Neural cell (in vitro differentiated cells): ENCODE results near the gene STMN3. TPM values are rescaled to one million over a fixed set of nuclear protein-coding genes. Genes with fewer than 3 reads are reported as not detected.

Source experiments
- H2AFZ ChIP-seq: fragments of 200-600, 300-800 bp; sonication (generic), shearing (Covaris generic); 2 replicates; pipeline ENCODE4 v1.6.0; 2014; ENCODE audit warnings: low read depth, mild to moderate bottlenecking, antibody characterized with exemption, low read length, moderate library complexity
- H3F3A ChIP-seq: fragments of 200-600 bp; shearing (Covaris generic); 2 replicates; pipeline ENCODE4 v1.6.1; 2016; ENCODE audit warnings: mild to moderate bottlenecking, moderate library complexity, mixed read lengths, antibody characterized with exemption, low read length; ENCODE audit not compliant: insufficient read depth, poor library complexity, severe bottlenecking
- H3K27ac ChIP-seq: fragments of 200-600, 300-800 bp; sonication (generic), shearing (Covaris generic); 2 replicates; pipeline ENCODE4 v1.5.1; 2014; ENCODE audit warnings: mild to moderate bottlenecking, low read length, moderate library complexity
- H3K27me3 ChIP-seq: fragments of 300-800, 200-600 bp; sonication (generic), shearing (Covaris generic); 2 replicates; pipeline ENCODE4 v1.6.0; 2014; ENCODE audit warnings: mild to moderate bottlenecking, low read depth, low read length, moderate library complexity; ENCODE audit not compliant: insufficient read depth
- H3K36me3 ChIP-seq: fragments of 300-800, 200-600 bp; sonication (generic), shearing (Covaris generic); 2 replicates; pipeline ENCODE4 v1.5.1; 2014; ENCODE audit warnings: mild to moderate bottlenecking, antibody characterized with exemption, low read length, moderate library complexity; ENCODE audit not compliant: insufficient read depth
- H3K4me2 ChIP-seq: fragments of 300-800, 200-600 bp; sonication (generic), shearing (Covaris generic); 2 replicates; pipeline ENCODE4 v1.6.0; 2014; ENCODE audit warnings: mild to moderate bottlenecking, low read length
- H3K4me3 ChIP-seq: fragments of 300-800, 200-600 bp; sonication (generic), shearing (Covaris generic); 2 replicates; pipeline ENCODE4 v1.5.1; 2014; ENCODE audit warnings: mild to moderate bottlenecking, low read length, moderate library complexity
- H3K79me2 ChIP-seq: fragments of 200-600 bp; shearing (Covaris generic); replicated peaks from 2 replicates; pipeline ENCODE4 v1.6.0; 2014; ENCODE audit warnings: mild to moderate bottlenecking, low read length, moderate library complexity; ENCODE audit not compliant: insufficient read depth
- H3K9ac ChIP-seq: fragments of 300-800, 200-600 bp; sonication (generic), shearing (Covaris generic); 2 replicates; pipeline ENCODE4 v1.6.1; 2016; ENCODE audit warnings: mild to moderate bottlenecking, low read length, mixed read lengths
- H3K9me2 ChIP-seq: fragments of 200-600 bp; shearing (Covaris generic); 2 replicates; pipeline ENCODE4 v1.6.1; 2016; ENCODE audit warnings: mild to moderate bottlenecking, low read length, mixed read lengths; ENCODE audit not compliant: insufficient read depth
- H3K9me3 ChIP-seq: fragments of 200-600, 300-800 bp; sonication (generic), shearing (Covaris generic); 2 replicates; pipeline ENCODE4 v1.6.1; 2016; ENCODE audit warnings: mild to moderate bottlenecking, mixed run types, low read length, moderate library complexity, mixed read lengths
- H4K20me1 ChIP-seq: fragments of 200-600 bp; shearing (Covaris generic); 2 replicates; pipeline ENCODE4 v1.6.1; 2016; ENCODE audit warnings: mild to moderate bottlenecking, mixed run types; ENCODE audit not compliant: insufficient read depth
- EP300 ChIP-seq: fragments of 450-650 bp; conservative IDR thresholded peaks from 2 replicates; pipeline ENCODE4 v1.6.1; 2014; ENCODE audit warnings: antibody characterized with exemption, mild to moderate bottlenecking, moderate library complexity; ENCODE audit not compliant: poor library complexity, severe bottlenecking
- EZH2 ChIP-seq: fragments of 200-600, 300-800 bp; shearing (Covaris generic), sonication (generic); IDR thresholded peaks from 2 replicates; pipeline ENCODE4 v1.6.1; 2014; ENCODE audit warnings: antibody characterized with exemption, low read length, borderline replicate concordance, mild to moderate bottlenecking; ENCODE audit not compliant: insufficient read depth, poor library complexity, severe bottlenecking
- MXI1 ChIP-seq: fragments of 450-650 bp; conservative IDR thresholded peaks from 2 replicates; pipeline ENCODE4 v1.6.1; 2014; ENCODE audit warnings: antibody characterized with exemption, mild to moderate bottlenecking; ENCODE audit not compliant: poor library complexity, severe bottlenecking
- POLR2AphosphoS5 ChIP-seq: IDR thresholded peaks from 2 replicates; pipeline ENCODE4 v1.6.1; 2012
- RAD21 ChIP-seq: fragments of 450-650 bp; conservative IDR thresholded peaks from 2 replicates; pipeline ENCODE4 v1.6.1; 2014; ENCODE audit warnings: antibody characterized with exemption, mild to moderate bottlenecking, moderate library complexity
- SMC3 ChIP-seq: fragments of 450-650 bp; conservative IDR thresholded peaks from 2 replicates; pipeline ENCODE4 v1.6.1; 2014; ENCODE audit warnings: antibody characterized with exemption, mild to moderate bottlenecking, moderate library complexity; ENCODE audit not compliant: poor library complexity
- TAF1 ChIP-seq: IDR thresholded peaks from 2 replicates; pipeline ENCODE4 v1.6.1; 2012; ENCODE audit warnings: low read depth
- polyA plus RNA-seq: library from polyadenylated mRNA; depleted of rRNA; stranded (reverse); fragments of >200 nt; gene quantifications from 2 replicates; pipeline ENCODE4 v1.2.3, GENCODE V29; 2014
- TF ChIP-seq, protein P1 (sequence below): IDR thresholded peaks from 2 replicates; pipeline ENCODE4 v1.6.1; 2012; ENCODE audit warnings: borderline replicate concordance
- TF ChIP-seq, protein P2 (sequence below): fragments of 450-650 bp; IDR thresholded peaks from 2 replicates; pipeline ENCODE4 v1.5.1; 2014; ENCODE audit warnings: antibody characterized with exemption, mild to moderate bottlenecking, moderate library complexity; ENCODE audit not compliant: poor library complexity, severe bottlenecking

The STMN3 gene
- polyA plus RNA-seq, 1 donor from 2014 or later = 268 TPM

DNA sequence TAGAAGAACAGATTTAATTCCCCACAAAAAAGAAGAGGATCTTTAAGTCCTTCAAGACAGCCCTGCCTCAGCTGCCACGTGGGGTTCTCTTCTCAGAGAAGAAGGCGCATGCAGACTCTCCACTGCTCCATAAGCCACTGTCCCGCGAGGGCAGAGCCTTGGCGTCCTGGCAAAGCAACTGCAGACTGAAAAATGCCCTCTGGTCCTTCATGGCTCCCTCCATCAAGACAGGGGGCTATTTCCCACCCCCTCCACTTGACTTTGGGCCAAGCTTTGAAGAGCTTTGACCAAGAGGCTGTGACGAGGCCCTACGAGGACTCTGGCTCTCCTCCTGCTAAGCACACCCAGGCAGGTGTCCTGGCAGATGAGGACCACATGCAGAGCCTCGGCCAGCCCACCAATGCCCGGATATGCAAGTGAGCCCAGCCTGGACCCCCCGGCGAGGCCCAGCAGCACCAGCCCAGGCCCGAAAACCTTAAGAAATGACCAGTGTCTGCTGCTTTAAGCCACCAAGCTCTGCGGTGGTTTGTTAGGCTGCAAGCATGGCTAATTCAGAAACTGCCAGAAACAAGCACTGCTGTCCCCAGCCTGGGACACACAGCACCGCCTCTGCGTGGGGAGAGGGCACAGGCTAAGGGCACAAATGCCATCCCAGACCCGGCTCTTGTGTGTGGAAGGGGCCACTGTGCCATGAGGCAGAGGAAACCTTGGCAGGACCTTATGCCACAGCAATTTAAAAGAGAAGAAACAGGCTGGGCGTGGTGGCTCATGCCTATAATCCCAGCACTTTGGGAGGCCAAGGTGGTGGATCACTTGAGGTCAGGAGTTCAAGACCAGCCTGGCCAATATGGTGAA is 42.4 kb downstream of the STMN3 start:
- no peak overlapping the region for H3K9ac ChIP-seq
- H3K4me3 ChIP-seq = no peak overlapping the region
- H3K9me2 ChIP-seq = no peaks in the 10 kb centered on the region
- no peaks in the 10 kb centered on the region for H3K79me2 ChIP-seq
- no peaks in the 10 kb centered on the region for H3K9me3 ChIP-seq
- no peak overlapping the region for H3K27ac ChIP-seq
- no peaks in the 10 kb centered on the region for H3K27me3 ChIP-seq
- no peaks in the 10 kb centered on the region for H3F3A ChIP-seq
- H4K20me1 ChIP-seq = no peaks in the 10 kb centered on the region
- H3K4me2 ChIP-seq = no peak overlapping the region
- TF ChIP-seq TAF1 = no peak
- no peak for TF ChIP-seq MXI1
- no peak for TF ChIP-seq EP300
- TF ChIP-seq, protein P1, sequence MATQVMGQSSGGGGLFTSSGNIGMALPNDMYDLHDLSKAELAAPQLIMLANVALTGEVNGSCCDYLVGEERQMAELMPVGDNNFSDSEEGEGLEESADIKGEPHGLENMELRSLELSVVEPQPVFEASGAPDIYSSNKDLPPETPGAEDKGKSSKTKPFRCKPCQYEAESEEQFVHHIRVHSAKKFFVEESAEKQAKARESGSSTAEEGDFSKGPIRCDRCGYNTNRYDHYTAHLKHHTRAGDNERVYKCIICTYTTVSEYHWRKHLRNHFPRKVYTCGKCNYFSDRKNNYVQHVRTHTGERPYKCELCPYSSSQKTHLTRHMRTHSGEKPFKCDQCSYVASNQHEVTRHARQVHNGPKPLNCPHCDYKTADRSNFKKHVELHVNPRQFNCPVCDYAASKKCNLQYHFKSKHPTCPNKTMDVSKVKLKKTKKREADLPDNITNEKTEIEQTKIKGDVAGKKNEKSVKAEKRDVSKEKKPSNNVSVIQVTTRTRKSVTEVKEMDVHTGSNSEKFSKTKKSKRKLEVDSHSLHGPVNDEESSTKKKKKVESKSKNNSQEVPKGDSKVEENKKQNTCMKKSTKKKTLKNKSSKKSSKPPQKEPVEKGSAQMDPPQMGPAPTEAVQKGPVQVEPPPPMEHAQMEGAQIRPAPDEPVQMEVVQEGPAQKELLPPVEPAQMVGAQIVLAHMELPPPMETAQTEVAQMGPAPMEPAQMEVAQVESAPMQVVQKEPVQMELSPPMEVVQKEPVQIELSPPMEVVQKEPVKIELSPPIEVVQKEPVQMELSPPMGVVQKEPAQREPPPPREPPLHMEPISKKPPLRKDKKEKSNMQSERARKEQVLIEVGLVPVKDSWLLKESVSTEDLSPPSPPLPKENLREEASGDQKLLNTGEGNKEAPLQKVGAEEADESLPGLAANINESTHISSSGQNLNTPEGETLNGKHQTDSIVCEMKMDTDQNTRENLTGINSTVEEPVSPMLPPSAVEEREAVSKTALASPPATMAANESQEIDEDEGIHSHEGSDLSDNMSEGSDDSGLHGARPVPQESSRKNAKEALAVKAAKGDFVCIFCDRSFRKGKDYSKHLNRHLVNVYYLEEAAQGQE = no peak
- no peak for TF ChIP-seq RAD21
- no peak for TF ChIP-seq EZH2
- TF ChIP-seq POLR2AphosphoS5 = no peak
- no peak for TF ChIP-seq SMC3
- TF ChIP-seq, protein P2, sequence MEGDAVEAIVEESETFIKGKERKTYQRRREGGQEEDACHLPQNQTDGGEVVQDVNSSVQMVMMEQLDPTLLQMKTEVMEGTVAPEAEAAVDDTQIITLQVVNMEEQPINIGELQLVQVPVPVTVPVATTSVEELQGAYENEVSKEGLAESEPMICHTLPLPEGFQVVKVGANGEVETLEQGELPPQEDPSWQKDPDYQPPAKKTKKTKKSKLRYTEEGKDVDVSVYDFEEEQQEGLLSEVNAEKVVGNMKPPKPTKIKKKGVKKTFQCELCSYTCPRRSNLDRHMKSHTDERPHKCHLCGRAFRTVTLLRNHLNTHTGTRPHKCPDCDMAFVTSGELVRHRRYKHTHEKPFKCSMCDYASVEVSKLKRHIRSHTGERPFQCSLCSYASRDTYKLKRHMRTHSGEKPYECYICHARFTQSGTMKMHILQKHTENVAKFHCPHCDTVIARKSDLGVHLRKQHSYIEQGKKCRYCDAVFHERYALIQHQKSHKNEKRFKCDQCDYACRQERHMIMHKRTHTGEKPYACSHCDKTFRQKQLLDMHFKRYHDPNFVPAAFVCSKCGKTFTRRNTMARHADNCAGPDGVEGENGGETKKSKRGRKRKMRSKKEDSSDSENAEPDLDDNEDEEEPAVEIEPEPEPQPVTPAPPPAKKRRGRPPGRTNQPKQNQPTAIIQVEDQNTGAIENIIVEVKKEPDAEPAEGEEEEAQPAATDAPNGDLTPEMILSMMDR = no peak
- no peak overlapping the region for H2AFZ ChIP-seq
- H3K36me3 ChIP-seq = no peaks in the 10 kb centered on the region

DNA sequence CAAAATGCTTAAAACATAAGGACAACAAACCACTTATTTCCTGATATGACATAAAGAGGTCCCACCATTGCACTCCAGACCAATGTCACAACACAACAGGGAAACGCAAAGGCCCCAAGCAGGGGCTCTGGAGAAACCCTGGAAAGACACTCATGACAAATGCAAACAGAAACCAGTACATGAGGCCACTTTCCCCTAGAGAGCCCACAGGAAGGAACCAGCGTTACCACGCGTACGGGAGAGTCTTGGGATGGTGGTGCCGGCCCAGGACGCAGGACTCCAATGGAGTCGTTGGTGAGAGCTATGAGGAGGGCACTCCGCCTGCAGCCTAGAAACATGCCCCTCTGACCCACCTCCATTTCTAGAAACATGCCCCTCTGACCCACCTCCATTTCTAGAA is 46.5 kb downstream of the STMN3 start:
- no peak overlapping the region for H3K4me3 ChIP-seq
- no peak overlapping the region for H3K27ac ChIP-seq
- no peak overlapping the region for H3K4me2 ChIP-seq
- no peaks in the 10 kb centered on the region for H3K9me2 ChIP-seq
- no peaks in the 10 kb centered on the region for H3K27me3 ChIP-seq
- TF ChIP-seq EP300 (no peak), POLR2AphosphoS5 (no peak), EZH2 (no peak), TAF1 (no peak), SMC3 (no peak), RAD21 (no peak), MXI1 (no peak)
- TF ChIP-seq, protein P1 = no peak
- TF ChIP-seq, protein P2 = no peak
- no peaks in the 10 kb centered on the region for H3K9me3 ChIP-seq
- H3F3A ChIP-seq = no peaks in the 10 kb centered on the region
- no peaks in the 10 kb centered on the region for H4K20me1 ChIP-seq
- H3K9ac ChIP-seq = no peak overlapping the region
- no peaks in the 10 kb centered on the region for H3K79me2 ChIP-seq
- no peak overlapping the region for H2AFZ ChIP-seq
- no peaks in the 10 kb centered on the region for H3K36me3 ChIP-seq
